ENCODE results near the gene MOXD1. TPM values are rescaled to one million over a fixed set of nuclear protein-coding genes. Genes with fewer than 3 reads are reported as not detected.
"Not testable (repeated sequence)": the region's sequence is repeated elsewhere in the genome, so short reads cannot be mapped to it uniquely, and the experiment has no call there.

The MOXD1 gene
- total RNA-seq, 2 experiments from 2014 or later: 0.08 TPM; not detected in 1

- ChIA-PET POLR2A (no interaction called here), CTCF (no interaction called here)
Measured at GRCh38 chr6:132361101-132361500, 40.2 kb downstream of the MOXD1 start.

- POLR2A ChIA-PET: no interaction called here
- CTCF ChIA-PET: no interaction called here
Measured at GRCh38 chr6:132359886-132360285, 41.4 kb downstream of the MOXD1 start.

- ChIA-PET CTCF (no interaction called here), POLR2A (no interaction called here)
Measured at GRCh38 chr6:132357120-132357519, 44.2 kb downstream of the MOXD1 start.

DNA sequence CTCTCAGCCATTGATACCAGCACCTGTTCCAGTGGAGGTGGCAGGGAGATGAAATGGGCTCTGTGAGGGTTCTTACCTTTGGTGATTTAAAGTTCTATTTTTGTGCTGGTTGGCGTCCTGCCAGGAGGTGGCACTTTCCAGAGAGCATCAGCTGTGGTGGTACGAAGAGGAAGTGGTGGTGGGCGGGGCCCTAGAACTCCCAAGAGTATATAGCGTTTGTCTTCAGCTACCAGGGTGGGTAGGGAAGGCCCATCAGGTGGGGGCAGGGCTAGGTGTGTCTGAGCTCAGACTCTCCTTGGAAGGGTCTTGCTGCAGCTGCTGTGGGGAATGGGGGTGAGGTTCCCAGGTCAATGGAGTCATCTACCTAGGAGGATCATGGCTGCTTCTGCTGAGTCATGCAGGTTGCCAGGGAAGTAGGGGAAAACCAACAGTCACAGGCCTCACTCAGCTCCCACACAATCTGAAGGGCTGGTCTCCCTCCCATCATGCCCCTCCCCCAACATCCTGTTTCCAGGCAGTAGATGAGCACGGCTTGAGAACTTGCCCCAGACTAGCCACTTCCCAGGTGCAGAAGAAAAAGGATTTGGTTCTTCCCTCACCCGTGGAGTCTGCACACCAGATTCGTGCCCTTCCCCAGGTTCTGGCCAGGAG is 46.6 kb downstream of the MOXD1 start:
- ChIA-PET CTCF (interaction anchor here (0.6 kb wide), 1 partner anchor 1594 kb away, joined by 3 read pairs; no protein-coding TSS in a partner anchor), POLR2A (no interaction called here)

DNA sequence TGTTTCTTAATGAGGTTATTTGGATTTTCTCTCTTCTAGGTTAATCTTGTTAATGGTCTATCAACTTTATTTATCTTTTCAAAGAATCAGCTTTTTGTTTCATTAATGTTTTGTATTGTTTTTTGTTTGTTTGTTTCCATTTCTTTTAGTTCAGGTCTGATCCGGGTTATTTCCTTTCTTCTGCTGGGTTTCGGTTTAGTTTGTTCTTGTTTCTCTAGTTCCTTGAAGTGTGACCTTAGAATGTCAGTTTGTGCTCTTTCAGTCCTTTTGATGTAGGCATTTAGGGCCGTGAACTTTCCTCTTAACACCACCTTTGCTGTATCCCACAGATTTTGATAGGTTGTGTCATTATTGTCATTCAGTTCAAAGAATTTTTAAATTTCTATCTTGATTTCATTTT is 49.3 kb downstream of the MOXD1 start:
- POLR2A ChIA-PET, CTCF ChIA-PET: not testable (repeated sequence)

- CTCF ChIA-PET: no interaction called here
- POLR2A ChIA-PET: no interaction called here
Measured at GRCh38 chr6:132348231-132348630, 53.0 kb downstream of the MOXD1 start.

- POLR2A ChIA-PET: no interaction called here
- CTCF ChIA-PET: no interaction called here
Measured at GRCh38 chr6:132344811-132345210, 56.5 kb downstream of the MOXD1 start.

DNA sequence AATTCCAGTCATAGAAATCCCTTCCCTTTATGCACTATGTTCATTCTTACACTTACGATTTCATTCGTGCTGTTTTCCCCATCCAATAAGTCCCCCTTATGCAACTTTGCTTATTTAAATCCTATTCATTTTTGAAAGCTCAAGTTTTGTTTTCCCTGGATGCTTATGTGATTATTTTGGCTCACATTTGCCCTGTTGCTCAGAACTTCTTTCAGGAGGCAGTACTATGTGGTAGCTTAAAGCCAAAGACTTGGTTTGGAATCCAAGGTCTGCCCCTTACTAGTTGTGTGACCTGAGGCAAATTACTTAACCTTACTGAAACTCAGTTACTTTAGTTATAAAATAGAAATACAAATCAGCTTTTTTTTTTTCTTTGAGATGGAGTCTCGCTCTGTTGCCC is 59.6 kb downstream of the MOXD1 start:
- CTCF ChIA-PET: no interaction called here
- POLR2A ChIA-PET: no interaction called here

DNA sequence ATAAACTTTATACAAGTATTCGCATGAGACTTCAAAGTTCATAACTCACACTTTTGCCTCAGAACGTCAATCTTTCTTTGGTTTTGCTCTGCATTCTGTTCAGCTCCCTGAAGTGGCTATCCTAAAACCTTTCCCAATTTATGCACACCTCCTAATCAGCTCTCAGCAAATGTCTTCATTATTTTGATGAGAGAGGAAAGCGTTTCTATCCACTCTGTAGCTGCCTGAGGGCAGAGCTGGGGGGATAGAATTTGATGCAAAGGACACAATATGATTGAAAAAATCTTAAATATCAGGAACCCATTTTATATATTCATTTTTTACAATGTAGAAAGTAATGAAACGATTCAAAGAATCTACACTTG is 66.8 kb downstream of the MOXD1 start:
- ChIA-PET CTCF (interaction anchor here (1.0 kb wide), 1 partner anchor 140 kb away, joined by 4 read pairs; no protein-coding TSS in a partner anchor), POLR2A (no interaction called here)

- ChIA-PET POLR2A (no interaction called here), CTCF (interaction anchor here (1.0 kb wide), 1 partner anchor 141 kb away, joined by 4 read pairs; no protein-coding TSS in a partner anchor)
Measured at GRCh38 chr6:132333639-132334520, 67.4 kb downstream of the MOXD1 start.

DNA sequence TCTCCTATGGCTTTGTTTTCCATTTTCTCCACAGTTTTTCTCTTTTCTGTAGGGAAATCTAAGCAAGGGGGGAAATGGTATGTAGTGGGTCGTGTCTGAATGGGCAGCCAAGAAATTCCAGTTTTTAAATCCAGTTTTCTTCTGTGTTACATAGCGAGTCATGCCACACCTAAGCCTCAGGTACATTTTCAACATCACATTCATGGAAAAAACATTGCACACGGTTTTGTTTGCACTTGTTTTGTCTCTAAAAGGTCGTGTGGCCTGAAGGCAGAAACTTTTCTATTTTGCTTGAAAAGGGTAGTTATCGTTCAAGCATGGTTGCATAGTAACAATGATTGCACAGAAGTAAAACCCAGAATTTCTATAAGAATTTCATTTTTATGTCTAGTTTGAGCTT is 70.5 kb downstream of the MOXD1 start:
- ChIA-PET POLR2A (no interaction called here), CTCF (no interaction called here)

DNA sequence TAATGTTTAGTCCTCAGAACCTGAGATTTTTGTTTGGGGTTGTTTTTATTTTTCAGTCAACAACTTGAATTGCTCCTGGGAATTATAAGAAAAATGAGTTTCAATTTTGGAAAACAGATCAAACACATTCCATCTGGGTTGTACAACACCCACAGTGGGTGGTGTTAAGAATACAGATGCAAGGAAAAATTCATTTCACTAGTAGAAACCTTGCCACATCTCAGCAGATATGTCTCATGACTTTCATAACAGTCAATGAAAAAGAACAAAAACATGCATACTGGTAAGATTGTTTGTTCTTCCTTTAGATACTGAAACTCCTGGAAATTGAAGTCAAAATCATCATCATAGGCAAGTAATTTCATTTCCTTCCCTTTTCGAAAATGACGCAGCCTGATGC is 78.9 kb downstream of the MOXD1 start:
- ChIA-PET CTCF (no interaction called here), POLR2A (no interaction called here)

- ChIA-PET CTCF (no interaction called here), POLR2A (no interaction called here)
Measured at GRCh38 chr6:132320007-132320406, 81.3 kb downstream of the MOXD1 start.

DNA sequence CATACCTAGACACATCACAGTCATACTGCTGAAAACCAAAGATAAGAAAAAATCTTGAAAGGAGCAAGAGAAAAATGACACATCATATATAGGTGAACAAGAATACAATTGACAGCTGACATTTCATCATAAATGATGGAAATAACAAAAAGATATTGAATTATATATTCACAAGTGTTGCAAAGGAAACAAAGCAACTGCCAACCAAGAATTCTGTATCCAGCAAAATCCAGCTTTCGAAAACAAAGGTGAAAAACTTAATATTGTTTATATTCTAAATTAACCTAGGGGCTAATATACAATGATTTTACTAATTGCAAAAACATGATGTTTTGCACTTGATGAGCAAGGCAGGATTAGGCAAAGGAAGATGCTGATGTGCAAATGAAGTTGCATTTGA is 84.3 kb downstream of the MOXD1 start:
- POLR2A ChIA-PET: no interaction called here
- CTCF ChIA-PET: no interaction called here

- CTCF ChIA-PET: no interaction called here
Measured at GRCh38 chr6:132314432-132314831, 86.8 kb downstream of the MOXD1 start.

DNA sequence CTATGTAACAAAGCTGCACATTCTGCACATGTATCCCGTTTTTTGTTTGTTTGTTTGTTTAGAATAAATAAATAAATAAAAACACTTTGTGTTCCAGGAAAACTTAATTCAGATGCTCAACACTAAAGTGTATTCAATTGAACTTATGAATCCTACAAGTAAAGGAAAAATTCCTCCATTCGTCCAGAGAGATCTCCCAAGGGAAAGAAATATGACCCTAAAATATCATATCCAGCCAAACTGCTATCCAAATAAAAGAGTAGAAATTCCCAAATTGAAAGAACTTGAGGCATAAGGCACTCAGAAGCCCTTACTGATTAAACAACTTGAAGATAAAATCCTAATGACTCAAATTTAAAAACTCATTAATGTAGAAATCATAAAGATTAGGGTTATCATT is 90.4 kb downstream of the MOXD1 start:
- POLR2A ChIA-PET: no interaction called here
- CTCF ChIA-PET: no interaction called here

More at GRCh38 chr6:132314432-132314831, 86.8 kb downstream of the MOXD1 start:
- POLR2A ChIA-PET: no interaction called here

DNA sequence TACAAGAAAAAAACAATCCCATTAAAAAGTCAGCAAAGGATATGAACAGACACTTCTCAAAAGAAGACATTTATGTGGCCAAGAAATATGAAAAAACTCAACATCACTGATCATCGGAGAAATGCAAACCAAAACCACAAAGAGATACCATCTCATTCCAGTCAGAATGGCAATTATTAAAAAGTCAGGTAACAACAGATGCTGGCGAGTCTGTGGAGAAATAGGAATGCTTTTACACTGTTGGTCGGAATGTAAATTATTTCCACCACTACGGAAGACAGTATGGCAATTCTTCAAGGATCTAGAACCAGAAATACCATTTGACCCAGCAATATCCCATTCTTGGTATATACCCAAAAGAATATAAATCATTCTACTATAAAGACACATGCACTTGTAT is 91.1 kb downstream of the MOXD1 start:
- POLR2A ChIA-PET, CTCF ChIA-PET: not testable (repeated sequence)

DNA sequence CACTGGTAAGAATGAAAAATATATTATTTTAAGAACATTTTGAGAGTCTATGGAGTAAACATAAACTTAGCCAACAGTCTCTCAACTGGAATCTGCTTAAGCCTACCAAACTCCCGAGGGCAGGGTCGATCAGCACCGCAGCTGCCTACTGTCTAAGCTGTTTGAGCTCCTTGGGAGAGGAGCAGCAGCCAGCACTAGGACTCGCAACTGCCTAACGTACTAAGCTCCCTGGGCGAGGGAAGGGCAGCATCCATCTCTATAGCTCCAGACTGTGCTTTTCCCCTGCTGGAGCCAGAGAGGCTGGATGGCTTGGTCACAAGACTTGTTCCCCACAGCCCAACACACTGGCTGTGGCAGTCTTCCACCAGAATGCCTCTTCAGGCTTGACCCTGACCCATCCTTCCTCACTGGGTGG is 96.4 kb downstream of the MOXD1 start:
- POLR2A ChIA-PET: no interaction called here
- CTCF ChIA-PET: no interaction called here

GRCh38 chr6:132300323-132300949 is 100.8 kb downstream of the MOXD1 start:
- ChIA-PET POLR2A (no interaction called here), CTCF (interaction anchor here (2.1 to 2.7 kb wide), 2 partner anchors 20 to 184 kb away, joined by 11 to 19 read pairs; no protein-coding TSS in a partner anchor)

DNA sequence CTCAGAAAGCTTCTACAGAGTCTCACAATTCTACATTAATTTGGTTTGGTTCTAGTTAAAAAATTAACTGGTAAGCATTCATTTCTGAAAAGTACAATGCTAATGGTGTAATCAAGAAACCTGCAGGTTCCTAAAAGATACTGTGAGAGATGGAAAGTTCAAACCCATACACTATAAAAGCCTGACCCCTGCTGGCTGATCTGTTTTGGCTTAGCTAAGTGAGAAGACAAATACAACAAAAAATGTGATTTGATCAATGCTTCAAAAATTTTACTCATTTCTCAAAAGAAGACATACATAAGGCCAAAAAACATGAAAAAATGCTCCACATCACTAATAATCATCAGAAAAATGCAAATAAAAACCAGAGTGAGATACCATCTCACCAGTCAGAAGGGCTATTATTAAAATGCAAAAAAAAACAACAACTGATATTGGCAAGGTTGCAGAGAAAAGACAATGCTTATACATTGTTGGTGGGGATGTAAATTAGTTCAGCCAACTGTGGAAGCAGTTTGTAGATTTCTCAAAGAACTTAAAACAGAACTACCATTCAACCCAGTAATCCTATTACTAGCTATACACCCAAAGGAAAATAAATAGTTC is 102.8 kb downstream of the MOXD1 start:
- ChIA-PET POLR2A (no interaction called here), CTCF (interaction anchor here (1.2 to 2.7 kb wide), 5 partner anchors 10 to 187 kb away, joined by 3 to 16 read pairs (median 5); no protein-coding TSS in a partner anchor)

All from activated CD8-positive, alpha-beta memory T cell treated with anti-CD3 and anti-CD28 coated beads for 36 hours (primary cell).